Stimulated activated CD8-positive, alpha-beta memory T cell treated with anti-CD3 and anti-CD28 coated beads, Interleukin-12 subunit alpha, Interleukin-12 subunit beta, amount 100 ng/mL, for 1 hour (primary cell): Measurements from ENCODE around the gene SULT1A2.
"Not testable (repeated sequence)": the region's sequence is repeated elsewhere in the genome, so short reads cannot be mapped to it uniquely, and the experiment has no call there.

Source experiments
- DNase-seq: peaks from one replicate; pipeline ENCODE4 v3.0.0-alpha.2; 2020; ENCODE audit warnings: low read depth

Gene SULT1A2

GRCh38 chr16:28609631-28610594 lies 13.1 kb upstream of the SULT1A2 start, which contains the start of gene SULT1A1:
TSS of gene SULT1A1 (minus strand) at chr16:28610044. CDS start at chr16:28608855, 1,189 bp downstream.
- DNase-seq = no peak

DNA sequence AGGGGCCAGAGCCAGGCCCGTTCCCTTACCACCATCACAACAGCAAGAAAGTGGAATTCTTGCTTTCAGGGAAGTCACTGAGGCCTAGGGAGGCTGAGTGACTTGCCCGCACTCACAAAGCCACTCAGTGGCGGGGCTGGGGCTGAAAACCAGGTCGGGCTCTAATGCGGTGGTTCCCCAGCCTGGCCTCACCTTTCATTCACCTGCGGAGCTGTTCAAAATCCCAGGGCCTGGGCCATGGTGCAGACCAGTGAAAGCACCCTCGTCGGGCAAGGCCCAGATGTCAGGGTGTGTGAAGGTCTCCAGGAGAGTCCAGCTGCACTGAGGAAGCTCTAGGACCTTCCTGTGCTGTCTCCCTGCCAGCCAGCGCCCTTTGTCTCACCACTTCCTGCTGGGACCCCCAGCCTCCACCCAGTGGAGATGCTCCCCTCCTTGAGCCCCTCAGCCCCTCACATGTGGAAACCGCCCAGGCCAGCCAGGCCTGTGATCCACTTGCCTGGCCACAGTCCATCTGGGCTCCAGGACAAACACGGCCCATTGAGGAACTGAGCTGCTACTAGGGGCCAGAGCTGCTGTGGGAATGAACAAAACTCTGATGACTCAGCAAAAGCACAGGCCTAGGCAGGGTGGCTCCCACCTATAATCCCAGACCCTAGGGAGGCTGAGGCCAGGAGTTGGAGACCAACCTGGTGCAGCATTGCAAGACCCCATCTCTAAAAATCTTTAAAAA lies 12.2 kb upstream of the SULT1A2 start:
- DNase-seq = not testable (repeated sequence)

DNA sequence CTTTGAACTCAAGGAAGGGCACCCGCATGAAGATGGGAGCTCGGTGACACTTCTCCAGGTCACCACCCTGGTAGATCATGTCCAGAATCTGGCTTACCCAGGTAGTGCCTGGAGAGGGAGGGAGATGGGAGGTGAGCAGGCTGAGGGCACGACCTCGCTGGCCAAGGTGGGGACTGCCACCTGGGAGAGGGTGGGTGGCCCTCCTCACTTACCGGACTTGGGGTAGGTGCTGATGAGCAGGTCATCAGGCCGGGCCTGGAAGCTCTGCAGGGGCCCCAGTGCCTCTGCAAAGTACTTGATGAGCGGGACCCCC lies 11.6 kb upstream of the SULT1A2 start:
- not testable (repeated sequence) for DNase-seq

GRCh38 chr16:28607681-28608495 lies 11.0 kb upstream of the SULT1A2 start:
- DNase-seq = not testable (repeated sequence)

DNA sequence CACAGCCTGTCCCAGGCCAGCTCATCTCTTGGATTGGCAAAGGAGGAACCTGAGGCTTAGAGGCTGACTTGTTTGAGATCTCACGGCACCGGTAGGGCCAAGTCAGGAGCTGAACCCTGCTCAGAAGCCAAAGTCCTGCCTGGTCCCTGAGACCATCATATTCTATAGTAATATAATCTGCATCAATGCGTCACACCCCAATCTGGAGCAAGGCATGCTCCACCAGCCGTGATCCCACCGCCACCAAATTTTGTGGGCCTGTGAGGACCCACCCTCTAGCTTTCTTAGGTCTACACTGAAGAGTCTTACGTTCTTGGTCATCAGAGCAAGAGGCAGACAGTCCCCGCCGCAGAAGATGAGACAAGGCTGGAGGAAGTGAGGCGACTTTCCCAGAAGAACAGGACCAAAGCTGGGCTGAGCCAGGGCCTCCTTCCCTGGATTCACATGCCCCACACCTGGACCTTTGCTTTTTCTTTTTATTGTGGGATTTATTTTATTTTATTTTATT lies 10.3 kb upstream of the SULT1A2 start:
- no peak for DNase-seq

GRCh38 chr16:28606291-28607115 lies 9.7 kb upstream of the SULT1A2 start:
- DNase-seq = no peak

DNA sequence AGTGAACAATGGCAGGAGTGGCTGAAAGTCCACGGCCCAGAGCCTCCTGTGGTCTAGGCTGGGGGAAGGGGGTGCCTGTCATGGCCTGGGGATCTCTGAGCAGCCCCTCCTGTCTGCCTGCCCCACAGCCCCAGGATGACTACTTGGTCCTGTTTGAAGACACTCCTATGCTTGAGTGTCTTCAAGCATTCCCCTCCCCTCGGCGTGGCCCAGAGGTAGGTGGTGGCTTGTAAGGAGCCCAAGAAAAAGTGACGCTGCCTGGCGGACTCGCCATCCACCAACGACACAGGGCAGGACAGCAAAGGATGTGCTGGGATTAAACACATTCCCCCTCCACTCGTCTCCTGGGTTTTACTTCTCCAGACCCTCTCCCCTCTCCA lies 7.3 kb upstream of the SULT1A2 start:
- no peak for DNase-seq

DNA sequence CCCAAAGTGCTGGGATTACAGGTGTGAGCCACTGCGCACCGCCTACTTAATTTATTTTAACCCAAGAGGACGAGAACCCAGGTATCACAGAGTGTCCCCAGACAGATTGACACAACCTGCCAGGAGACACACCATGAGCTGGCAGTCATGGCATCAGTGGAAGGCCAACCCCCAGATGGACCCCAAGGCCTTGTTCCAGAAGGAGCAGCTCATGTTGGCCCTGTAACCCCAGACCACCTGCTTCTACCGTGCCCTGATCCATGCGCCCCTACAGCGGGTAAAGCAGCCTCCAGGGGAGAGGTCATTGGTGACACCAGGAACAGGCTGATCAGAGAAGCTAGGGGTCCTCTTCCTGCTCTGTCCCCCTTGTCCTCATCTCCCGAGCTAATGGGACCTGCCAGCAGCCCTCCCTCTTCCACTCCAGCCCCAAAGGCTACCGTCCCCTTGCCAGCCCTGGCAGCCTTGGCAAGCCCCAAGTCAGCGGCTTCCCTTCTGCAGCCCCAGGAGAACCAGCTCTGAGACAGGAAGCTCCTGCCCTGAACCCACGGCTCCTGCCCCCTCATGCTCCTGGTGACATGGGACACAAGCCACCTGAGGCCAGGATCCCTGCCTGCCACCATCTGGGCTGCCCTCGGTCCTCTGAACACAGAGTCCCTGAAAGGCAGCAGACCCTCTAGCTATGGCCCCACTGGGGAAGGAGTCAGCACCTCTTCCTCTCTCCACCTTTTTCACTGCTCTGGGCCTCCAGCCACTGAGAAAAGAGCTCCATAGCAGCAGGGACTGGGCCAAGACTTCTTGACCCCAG lies 6.7 kb upstream of the SULT1A2 start:
- no peak for DNase-seq

- DNase-seq = no peak
Observed at GRCh38 chr16:28602529-28602928, 5.7 kb upstream of the SULT1A2 start.

DNA sequence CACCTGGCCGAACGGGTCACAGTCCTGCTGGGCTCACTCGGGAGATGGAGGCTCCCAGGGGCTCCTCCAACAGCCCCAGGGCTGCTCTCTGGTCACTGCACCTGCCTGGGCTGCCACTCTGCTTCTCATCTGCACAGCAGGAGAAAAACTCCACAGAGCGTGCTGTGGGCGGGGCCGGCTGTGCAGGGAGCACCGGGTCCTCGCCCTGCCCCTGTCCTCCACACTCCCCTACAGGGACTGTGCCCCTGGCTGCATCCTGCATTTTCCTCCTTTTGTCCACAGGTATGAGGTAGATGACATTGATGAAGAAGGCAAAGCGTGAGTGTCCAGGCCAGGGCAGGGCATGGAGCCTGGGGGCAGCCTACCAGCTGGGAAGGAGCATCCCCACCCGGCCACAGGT lies 5.2 kb upstream of the SULT1A2 start:
- DNase-seq = not testable (repeated sequence)

DNA sequence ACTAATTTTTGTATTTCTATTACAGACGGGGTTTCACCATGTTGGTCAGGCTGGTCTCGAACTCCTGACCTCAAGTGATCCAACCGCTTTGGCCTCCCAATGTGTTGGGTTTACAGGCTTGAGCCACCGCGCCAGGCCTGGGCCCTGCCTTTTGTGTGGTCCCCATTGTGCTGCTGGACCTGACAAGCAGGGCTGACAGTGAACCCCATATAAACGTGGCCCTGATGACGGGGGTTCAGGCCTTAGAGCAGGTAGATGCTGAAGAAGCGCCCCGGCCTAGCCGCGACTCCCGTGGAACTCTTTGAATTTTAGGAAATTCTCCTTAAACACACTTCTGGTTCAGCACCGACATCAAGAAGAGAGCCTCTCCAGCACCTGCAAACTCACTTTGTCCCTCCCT lies 4.7 kb upstream of the SULT1A2 start:
- DNase-seq = not testable (repeated sequence)

GRCh38 chr16:28600965-28601364 lies 4.1 kb upstream of the SULT1A2 start:
- DNase-seq = not testable (repeated sequence)

DNA sequence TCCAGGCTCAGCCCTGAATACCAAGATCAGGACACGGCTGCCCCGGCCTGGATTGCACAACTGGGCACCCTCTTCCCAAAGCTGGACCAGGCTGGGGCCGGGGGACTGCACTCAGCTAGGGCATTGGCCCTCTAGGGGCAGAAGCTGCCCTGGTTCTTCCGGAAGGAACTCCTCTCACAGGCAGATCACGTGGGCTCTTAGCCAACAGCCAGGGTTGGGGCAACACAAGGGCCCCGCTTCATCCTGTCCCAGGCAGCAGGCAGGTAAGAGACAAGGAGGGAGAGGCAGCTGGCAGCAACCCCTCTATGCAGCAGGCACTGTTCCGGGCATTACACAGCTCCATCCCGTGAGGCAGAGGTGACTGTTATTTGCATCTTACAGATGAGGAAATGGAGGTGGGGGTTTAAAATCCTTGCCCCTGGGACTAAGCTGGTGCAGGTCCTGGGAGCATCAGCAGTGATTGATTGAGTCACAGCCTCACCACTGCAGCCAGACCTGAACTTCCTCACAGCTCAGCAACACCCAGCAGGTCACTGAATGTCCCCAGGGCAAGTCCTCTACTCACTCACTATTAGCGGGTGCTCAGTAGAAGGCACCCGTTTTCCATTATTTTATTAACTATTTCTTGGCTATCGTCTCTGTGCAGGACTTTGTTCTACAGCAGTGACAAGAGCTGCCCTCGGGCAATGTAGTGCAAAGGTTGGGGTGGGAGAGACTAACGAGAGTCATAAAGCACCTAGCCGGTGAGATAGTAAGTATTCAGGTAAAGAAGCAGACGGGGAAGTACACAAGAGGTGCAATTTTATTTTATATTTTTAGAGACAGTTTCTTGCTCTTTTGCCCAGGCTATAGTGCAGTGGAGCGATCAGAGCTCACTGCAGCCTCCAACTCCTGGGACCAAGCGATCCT lies 2.8 kb upstream of the SULT1A2 start:
- not testable (repeated sequence) for DNase-seq

DNA sequence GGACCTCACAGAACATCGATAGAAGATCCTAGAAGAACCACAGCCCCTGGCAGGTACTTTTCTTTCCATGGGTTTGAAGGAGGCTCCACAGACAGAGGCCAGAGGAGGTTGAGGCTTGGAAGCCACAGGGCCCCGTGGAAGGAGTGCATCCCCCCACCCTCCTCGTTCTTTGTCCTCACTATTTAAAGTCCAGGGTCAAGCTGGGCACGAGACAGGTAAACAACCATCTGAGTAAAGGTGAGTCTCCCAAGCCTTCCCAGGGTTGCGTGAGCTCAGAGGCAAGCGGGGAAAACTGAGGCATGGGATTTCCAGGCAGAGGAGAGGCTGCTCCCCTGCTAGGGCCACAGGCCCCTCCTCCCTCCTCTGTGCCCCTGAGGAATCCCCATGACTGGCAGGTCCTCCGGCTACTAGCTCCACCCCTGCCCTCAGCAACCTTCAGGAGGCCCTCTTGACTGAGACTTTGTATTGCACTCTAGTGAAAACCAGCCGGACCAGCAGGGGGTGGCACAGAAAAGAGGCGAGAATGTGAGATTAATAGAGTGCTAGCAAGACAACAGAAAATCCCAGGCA lies 927 bp upstream of the SULT1A2 start:
- no peak for DNase-seq

GRCh38 chr16:28596115-28596630 lies 677 bp downstream of the SULT1A2 start:
- no peak for DNase-seq

GRCh38 chr16:28595451-28595850 lies 1.4 kb downstream of the SULT1A2 start:
- not testable (repeated sequence) for DNase-seq

DNA sequence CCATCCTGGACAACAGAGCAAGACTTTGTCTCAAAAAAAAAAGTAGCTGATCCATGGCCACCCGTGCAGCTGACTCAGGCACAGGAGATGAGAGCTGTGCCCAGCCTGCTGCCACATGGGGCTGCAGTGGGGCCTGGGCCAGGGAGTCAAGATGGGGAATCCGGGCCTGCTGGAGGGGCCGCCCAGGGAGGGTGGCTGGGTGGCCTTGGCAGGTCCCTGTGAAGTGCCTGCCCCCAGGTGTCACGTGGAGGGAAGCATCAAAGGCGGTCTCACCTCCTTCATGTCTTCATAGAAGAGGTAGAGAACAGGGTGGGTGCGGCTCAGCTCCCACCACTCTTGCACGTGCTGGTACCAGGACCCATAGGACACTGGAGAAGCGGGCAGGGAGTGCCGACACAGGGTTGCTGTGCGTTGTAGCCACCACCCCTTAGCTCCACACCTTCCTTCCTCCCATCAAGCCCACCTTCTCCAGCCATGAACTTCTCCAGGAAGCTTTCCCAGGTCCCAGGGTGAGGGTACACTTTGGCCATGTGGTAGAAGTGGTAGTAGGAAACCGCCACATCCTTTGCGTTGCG lies 3.8 kb downstream of the SULT1A2 start:
- no peak for DNase-seq

DNA sequence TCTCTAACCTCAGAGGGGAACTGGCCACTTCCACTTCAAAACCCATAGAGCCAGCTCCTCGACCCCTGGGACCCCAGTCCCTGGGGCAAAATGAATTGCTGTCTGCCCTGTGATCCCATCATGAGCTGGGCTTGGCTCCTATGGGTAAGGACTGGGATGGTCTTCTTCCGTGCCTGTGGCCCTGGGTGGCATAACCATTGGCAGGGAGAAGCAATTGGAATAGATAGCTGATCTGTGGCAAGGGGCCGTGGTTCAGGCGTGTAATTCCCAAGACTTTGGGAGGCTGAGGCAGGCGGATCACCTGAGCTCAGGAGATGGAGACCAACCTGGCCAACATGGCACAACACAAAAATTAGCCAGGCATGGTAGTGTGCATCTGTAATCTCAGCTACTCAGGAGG lies 4.3 kb downstream of the SULT1A2 start:
- no peak for DNase-seq
